GM21515 (cell line): Measurements from ENCODE around the gene JAM3.

Experiments used
- ATAC-seq: cut with Tn5 transposase; IDR thresholded peaks from one replicate; pipeline ENCODE4 v1.9.1; 2021; ENCODE audit not compliant: unreplicated experiment

JAM3 gene

GRCh38 chr11:134068829-134069425 is at the start of gene JAM3:
TSS of gene JAM3 (plus strand) at chr11:134069072. CDS start at chr11:134069084, 12 bp downstream.
- peak; percentile 78 for ATAC-seq

GRCh38 chr11:134019500-134019899 is 49.4 kb upstream of the JAM3 start:
- no peak for ATAC-seq

- ATAC-seq = no peak
Observed at GRCh38 chr11:134020598-134020997, 48.3 kb upstream of the JAM3 start.

GRCh38 chr11:134021326-134021725 is 47.5 kb upstream of the JAM3 start:
- no peak for ATAC-seq

GRCh38 chr11:134022748-134023147 is 46.1 kb upstream of the JAM3 start:
- ATAC-seq = no peak

- ATAC-seq = no peak
Observed at GRCh38 chr11:134024420-134025081, 44.3 kb upstream of the JAM3 start.

GRCh38 chr11:134025082-134025429 is 43.8 kb upstream of the JAM3 start:
- no peak for ATAC-seq

- ATAC-seq = no peak
Observed at GRCh38 chr11:134026655-134027343, 42.1 kb upstream of the JAM3 start.

GRCh38 chr11:134027671-134028070 is 41.2 kb upstream of the JAM3 start:
- no peak for ATAC-seq

- no peak for ATAC-seq
Observed at GRCh38 chr11:134028368-134028920, 40.4 kb upstream of the JAM3 start.

GRCh38 chr11:134030853-134031252 is 38.0 kb upstream of the JAM3 start:
- ATAC-seq = no peak

- no peak for ATAC-seq
Observed at GRCh38 chr11:134032043-134032442, 36.8 kb upstream of the JAM3 start.

- no peak for ATAC-seq
Observed at GRCh38 chr11:134032501-134033091, 36.3 kb upstream of the JAM3 start.

- ATAC-seq = no peak
Observed at GRCh38 chr11:134033276-134033675, 35.6 kb upstream of the JAM3 start.

GRCh38 chr11:134033696-134034491 is 35.0 kb upstream of the JAM3 start:
- ATAC-seq = peak; percentile 69

- ATAC-seq = no peak
Observed at GRCh38 chr11:134034496-134035381, 34.1 kb upstream of the JAM3 start.

GRCh38 chr11:134036492-134037045 is 32.3 kb upstream of the JAM3 start:
- ATAC-seq = no peak

GRCh38 chr11:134037046-134037908 is 31.6 kb upstream of the JAM3 start:
- ATAC-seq = peak; percentile 74
